Kidney tubule cell (primary cell): Measurements from ENCODE around the gene MAGOH.
"Not testable (repeated sequence)": the region's sequence is repeated elsewhere in the genome, so short reads cannot be mapped to it uniquely, and the experiment has no call there.

Experiments used
- DNase-seq: peaks from one replicate; pipeline ENCODE4 v3.0.0-alpha.2; 2018; ENCODE audit warnings: low spot score

MAGOH gene

DNA sequence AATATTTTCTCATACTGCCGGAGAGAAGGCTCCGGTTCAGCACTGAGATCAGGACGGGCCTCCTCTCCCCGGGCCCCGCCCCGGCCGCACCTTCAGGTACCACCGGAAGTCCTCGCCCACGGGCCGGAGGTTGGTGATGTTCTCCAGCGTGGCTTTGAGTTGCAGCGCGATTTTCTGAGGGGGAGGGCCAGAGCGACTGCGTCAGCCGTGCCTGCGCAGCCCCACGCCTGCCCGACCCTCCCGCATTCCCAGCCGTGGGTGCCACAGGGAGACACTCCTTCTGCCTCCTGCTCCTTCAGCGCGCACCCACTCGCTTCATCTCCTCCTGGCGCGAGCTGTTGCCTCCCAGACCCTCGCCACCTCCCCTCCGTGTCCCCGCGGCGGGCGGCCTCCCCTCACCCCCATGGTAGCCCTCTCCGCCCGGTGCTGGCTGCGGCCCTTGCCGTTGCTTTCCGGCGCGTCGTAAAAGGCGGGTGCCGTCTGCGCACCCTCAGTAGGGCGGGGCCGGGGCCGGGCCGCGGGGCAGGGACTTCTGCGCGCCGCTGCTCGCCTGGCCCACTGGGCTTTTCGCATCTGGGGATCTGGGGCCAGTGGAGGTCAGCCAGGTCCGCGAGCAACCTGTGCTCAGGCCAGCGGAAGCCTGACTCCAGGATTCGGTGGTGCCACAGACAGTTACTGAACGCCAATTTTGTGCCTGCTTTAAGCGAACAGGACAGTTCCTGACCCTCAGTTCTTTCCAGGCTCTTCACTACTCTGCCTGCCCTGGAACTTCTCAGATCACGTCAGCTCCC, 18.0 kb downstream of the MAGOH start, which contains the start of gene CZIB:
CZIB (minus strand) TSS at position 464 of the 791 bp plus-strand sequence; CDS start at position 405, 59 bp downstream.
- peak; percentile 94 for DNase-seq

DNA sequence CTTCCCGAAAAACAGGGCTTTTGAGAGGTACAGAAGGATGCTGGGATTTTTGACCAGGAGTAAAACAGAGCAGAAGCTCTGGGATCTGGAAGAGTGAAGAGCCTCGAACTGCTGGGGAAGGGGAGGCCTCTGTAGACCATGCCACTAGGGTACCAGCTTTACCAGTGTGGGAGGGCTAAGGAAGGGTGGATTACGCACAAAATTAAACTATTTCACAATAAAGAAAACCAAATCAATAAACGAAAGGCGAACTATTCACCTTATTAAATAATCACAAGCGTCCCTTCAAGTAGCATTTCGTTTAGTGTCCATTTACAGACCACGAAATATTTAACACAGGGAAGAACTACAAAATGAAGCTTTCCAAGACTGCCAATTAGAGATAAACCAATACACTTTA, 18.6 kb downstream of the MAGOH start:
- no peak for DNase-seq

DNA sequence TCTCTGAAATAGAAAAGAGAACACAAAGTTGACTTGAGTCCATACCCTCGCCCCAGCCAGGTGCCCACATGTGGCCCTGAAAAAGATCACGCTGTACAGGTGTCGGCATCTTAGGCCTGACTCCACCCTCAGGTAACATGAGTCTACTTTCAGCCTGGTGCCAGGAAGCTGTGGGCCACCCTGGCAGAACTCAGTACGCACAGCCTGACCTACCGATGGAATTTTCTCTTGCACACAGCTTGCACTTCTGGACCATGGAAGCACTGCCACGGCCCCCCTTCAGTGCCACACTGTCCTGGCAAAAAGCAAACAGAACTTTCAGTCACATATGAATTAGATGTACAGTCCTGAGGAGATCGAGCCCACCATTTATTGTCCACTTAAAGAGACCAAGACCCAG, 20.1 kb downstream of the MAGOH start:
- no peak for DNase-seq

DNA sequence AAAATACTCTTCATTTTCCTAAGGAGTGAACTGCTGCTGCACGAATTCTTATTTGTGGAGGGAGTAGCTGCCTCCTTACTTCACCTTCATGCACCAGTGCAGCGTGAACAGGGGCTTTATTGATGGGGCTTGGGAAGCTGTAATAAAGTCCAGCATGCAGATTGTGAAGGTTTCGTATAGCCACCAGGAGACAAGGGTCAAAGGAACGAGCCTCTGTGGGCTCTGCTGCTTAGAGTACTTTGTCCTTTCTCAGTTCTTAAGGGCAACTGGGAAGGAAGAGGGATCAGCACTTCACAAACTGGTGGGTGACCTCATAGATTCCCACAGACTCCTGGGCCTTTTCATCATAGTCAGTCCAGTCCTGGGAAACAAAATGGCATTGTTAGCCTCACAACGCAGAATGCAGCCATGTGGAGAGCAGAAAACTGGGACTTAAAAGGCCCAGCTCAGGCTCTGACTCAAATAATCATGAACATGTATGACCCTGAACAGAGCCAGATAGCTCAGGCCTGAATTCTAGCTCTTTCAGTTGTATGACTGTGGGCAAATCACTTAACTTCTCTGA, 23.9 kb downstream of the MAGOH start:
- no peak for DNase-seq

DNA sequence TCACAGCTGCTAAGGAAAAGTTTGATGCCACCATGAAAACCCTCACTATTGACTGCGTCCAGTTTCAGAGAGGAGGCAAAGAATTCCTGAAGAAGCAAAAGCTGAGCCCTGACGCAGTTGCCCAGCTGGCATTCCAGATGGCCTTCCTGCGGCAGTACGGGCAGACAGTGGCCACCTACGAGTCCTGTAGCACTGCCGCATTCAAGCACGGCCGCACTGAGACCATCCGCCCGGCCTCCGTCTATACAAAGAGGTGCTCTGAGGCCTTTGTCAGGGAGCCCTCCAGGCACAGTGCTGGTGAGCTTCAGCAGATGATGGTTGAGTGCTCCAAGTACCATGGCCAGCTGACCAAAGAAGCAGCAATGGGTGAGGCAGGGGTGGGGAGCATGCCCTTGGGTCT, 27.4 kb downstream of the MAGOH start:
- DNase-seq, result no peak

DNA sequence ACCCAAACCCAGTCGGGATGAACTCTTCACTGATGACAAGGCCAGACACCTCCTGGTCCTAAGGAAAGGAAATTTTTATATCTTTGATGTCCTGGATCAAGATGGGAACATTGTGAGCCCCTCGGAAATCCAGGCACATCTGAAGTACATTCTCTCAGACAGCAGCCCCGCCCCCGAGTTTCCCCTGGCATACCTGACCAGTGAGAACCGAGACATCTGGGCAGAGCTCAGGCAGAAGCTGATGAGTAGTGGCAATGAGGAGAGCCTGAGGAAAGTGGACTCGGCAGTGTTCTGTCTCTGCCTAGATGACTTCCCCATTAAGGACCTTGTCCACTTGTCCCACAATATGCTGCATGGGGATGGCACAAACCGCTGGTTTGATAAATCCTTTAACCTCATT, 28.0 kb downstream of the MAGOH start:
- DNase-seq, result no peak

DNA sequence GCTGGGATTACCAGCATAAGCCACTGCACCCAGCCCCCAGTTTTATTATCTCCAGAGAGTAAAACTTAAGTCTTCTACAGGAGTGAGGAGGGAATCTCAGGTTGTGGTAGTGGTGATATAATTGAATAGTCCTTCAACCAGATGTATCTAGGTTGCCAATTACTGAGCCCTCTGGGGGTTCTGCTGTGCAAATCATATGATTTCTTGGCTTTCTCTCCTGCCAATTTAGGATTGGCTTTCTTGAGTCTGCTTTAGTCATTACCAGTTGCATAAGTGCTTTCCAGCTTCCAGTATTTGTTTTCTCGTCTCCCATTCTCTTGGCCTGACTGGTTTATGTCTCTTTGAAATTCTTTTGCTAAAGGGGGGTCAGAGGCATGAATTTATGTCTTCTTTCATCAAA, 30.6 kb downstream of the MAGOH start:
- DNase-seq, result no peak

DNA sequence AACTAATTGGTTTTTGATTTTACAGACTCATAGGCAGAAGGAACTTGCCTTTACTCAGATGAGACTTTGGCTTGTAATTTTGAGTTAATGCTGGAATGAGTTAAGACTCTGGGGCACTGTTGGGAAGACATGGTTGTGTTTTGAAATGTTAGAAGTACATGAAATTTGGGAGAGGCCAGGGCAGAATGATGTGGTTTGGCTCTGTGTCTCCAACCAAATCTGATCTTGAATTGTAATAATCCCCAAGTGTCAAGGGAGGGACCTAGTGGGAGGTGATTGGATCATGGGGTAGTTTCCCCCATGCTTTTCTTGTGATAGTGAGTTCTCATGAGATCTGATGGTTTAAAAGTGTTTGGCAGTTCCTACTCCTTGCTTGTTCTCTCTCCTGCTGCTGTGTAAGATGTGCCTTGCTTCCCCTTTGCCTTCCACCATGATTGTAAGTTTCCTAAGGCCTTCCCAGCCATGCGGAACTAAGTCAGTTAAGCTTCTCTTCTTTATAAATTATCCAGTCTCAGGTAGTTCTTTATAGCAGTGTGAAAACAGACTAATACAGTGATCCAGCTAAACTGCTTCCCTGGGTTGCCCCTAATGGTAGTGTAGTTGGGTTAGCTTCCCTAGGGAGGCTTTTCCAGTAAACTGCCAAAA, 31.5 kb downstream of the MAGOH start:
- DNase-seq, result no peak

DNA sequence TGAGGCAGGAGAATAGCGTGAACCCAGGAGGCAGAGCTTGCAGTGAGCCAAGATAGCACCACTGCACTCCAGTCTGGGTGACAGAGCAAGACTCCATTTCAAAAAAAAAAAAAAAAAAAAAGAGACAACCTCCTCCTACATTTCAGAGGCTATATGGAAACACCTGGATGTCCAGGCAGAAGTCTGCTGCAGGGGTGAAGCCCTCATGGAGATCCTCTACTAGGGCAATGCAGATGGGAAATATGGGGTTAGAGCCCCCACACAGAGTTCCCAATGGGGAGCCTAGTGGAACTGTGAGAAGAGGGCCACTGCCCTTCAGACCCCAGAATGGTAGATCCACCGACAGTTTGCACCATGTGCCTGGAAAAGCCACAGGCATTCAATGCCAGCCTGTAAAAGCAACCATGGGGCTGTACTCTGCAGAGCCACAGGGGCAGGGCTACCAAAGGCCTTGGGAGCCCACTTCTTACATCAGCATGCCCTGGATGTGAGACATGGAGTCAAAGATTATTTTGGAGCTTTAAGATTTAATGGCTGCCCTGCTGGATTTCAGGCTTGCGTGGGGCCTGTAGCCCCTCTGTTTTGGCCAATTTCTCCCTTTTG, 32.1 kb downstream of the MAGOH start:
- not testable (repeated sequence) for DNase-seq

DNA sequence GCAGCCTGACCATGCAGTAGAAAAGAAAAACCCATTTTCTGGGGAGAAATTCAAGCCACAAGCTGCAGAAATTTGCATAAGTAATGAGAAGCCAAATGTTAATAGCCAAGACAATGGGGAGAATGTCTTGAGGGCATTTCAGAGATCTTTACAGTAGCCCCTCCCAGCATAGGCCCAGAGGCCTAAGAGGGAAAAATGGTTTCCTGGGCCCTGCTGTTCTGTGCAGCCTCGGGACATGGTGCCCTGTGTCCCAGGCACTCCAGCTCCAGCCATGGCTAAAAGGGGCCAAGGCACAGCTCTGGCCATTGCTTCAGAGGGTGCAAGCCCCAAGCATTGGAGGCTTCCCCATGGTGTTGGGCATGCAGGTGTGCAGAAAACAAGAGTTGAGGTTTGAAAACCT, 32.8 kb downstream of the MAGOH start:
- DNase-seq, result not testable (repeated sequence)

DNA sequence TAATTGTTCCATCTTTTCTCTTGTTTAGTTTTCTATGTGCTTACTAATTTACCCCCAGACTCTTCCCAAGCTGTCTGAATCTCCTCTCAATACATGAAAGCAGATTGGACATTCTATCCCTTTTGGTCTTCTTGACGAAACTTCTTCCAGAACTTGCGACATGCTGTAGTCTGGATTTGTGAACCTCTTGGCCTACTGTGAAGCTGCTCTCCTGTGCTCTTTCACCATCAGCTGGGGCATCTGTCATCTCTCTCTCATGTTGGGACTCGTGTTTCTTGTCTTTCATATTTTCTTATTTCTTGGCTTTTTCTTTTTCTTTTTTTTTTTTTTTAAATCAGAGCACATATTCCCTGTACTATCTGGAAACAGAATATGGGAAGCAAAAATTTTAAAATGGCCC, 34.9 kb downstream of the MAGOH start:
- DNase-seq, result no peak

DNA sequence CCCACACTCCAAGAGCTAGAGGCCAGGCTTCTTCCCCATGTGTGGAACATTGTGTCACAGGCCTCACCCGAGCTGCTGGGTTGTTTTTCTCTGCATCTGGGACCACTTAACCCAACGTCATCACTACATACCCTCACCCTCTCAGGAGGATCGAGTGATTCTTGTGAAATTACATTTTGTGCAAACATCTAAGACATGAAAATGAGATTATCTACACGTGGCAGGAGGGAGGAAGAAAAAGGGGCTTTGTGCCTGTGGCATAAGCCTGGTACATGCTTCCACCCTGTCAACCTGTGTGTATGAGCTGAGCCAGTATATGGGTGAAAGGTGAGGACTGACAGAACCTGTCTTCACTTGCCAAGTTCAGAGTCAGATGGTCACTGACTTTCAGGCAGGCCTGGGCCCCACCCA, 40.1 kb downstream of the MAGOH start:
- DNase-seq, result no peak

DNA sequence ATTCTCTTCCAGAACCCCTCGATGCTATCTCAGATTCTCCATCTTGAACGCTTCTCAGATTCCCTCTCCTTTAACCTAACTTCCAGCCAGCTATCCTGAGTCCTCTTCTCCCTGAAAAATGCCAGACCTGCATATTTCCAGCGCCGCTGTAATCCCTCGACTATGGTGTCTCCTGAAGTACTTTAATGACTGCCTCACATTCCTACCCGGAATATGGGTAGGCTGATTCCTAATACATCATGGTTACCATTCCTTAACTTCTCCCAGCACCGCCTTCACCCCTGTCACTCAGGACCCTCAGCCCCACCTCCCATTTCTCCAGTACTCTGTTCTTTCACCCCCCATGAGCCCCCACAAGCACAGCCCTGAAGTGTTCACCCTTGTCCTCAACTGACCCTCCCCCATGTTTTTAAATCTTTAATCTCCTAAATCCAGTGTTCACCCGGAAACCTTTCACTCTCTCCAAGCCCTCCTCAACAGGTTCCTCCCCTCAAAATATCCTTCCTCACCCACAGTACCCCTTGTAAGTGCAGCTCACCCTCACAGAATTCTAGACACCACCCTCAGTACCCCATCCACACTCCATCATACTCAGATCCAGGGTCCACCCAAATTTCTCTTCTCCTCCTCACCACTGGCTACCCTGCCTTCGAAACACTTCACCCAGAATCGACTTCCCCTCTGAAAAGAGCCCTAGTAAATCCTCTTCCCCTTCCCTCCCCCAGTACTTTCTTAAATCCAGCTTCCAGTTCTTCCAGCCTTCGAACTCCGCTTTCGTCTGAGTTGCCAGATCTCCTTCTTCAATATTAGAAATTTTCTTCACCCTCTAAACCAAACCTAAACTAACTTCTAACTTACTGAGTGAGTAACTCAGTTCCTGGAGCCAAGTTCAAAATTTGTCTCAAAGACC, 40.8 kb downstream of the MAGOH start:
- peak; percentile 22 for DNase-seq

DNA sequence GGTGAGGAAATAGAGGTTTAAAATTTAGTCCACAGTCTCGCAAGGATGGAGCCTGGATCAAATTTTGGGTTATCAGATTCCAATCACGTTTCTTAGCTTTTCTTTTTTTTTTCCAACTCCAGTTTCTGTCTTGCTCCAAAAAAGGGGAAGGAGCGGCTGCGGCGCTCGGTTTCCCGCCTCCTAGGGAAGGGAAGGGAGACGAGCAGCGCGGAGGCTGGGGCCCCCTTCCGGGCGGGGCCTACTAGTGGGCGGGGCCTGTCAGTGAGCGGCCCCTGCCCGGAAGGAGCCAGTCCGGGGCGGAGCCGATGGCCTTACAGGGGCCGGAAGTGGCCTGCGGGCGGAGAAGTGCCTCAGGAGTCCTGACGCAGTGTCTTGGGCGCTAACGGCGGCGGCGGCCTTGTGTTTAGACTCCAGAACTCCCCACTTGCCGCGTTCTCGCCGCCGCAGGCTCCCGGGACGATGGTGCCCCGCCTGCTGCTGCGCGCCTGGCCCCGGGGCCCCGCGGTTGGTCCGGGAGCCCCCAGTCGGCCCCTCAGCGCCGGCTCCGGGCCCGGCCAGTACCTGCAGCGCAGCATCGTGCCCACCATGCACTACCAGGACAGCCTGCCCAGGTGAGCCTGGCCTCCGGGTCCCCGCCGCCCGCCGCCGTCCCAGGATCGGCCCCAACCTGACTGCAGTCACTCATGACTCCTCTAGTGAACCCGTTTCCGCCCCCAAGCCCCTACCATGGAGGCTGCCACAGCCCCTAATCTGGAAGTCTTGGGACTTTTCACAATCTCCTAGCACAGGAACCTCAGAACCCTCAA, 41.6 kb downstream of the MAGOH start, which contains the start of gene CPT2:
CPT2 (plus strand) TSS at position 340 of the 806 bp plus-strand sequence; CDS start at position 460, 120 bp downstream.
- peak; percentile 92 for DNase-seq

DNA sequence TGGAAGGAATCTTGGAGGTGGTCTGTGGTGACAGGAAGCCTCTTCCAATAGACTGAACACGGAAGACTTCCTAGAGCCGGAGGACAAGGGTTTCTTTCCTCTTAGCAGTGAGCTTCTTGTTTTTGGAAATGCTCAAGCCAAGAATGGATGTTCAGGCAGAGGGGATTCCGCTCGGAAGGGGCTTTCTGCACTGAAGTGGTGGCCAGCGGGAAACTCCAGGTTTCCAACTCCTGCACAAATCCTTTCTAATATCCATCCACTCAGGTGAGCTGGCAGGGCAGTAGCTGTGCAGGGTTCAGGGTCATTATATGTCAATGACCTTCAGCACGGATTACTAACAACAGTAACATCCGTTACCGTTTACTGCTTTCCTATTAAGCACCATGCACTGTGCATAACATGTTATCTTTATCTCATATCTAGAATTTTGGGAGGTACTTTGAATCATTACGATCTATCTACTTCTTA, 42.3 kb downstream of the MAGOH start:
- peak; percentile 21 for DNase-seq

DNA sequence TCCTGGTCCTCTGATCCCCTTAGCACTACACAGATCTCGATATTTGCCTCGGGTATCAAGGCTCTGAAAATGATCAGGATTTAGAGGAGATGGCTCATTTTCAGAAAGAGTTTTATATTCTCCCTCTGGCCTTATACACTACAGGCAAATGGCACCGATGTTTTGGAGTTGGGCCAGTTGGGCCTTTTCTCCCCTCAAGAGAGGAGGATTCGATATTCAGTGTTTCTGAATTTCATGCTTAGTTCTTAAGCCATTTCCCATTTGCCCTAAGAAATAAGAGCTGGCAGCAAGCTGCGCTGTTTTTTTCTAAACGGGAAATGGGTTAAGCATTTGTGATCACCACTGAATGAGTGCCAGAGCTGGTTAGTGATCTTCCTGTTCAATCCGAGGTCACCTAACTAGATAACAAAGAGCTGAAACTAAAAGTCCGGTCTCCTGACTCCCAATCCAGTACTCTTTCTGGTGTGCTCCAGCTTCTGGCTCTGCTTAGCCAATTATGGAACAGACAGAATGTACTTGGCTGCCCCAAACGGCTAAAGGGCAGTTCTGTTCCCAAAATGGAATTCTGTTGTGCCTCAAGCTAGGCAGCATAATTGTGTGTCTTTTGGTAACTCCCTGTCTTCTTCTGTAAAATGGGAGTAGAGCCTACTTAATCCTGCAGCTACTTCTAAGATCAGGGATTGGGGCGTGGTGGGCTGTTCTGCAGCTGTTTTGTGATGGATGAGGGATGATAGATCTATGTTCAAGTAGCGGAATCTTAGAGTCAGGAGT, 42.9 kb downstream of the MAGOH start:
- DNase-seq, result no peak

DNA sequence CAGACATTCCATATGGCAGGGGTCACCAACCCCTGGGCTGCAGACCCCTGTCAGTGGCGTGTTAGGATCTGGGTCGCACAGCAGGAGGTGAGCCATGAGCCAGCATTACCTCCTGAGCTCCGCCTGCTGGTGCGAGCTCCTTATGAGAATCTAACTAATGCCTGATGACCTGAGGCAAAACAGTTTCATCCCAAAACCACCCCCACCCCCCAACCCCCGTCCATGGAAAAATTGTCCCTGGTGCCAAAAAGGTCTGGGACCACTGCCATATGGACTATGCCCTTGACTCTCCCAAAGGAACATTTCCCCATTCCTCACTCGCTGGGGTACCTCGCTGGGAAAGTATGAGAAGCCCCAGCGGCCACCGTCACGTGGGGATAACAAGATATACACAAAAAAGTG, 48.1 kb downstream of the MAGOH start:
- DNase-seq, result no peak

DNA sequence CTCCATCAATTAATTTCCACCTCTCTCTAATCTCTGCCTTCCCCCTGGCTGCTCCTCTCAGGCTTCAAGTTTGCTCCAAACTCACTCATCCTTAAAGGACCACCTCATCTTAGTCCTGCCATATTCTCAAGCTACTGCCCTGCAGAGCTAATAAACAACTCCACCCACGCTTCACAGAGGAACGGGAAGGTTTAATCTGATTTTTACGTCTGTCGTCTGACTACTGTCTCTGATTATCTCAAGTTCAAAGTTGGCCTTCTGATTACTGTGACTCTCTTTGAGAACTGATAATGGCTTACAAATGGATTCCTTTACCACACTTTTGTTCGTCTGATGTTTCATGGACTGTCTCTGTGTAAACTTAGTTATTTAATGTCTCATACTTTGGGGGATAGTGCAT, 49.3 kb downstream of the MAGOH start:
- no peak for DNase-seq

DNA sequence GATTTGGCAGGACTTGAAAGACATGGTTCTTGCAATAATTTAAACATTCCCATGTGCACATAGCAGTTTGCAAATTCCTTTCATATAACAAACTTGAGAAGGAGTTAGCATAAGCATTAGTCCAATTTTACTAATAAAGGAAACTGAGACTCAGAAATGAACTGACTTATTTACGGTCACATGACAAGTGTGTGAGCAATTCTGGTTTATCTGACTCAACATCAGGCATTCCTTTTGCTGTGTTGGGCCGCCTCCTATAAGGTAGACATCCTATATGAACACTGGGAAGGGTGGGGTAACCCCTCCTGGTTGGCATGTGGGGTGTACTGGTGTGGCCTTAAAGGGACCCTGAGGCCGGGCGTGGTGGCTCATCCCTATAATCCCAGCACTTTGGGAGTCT, 50.2 kb downstream of the MAGOH start:
- DNase-seq, result no peak

DNA sequence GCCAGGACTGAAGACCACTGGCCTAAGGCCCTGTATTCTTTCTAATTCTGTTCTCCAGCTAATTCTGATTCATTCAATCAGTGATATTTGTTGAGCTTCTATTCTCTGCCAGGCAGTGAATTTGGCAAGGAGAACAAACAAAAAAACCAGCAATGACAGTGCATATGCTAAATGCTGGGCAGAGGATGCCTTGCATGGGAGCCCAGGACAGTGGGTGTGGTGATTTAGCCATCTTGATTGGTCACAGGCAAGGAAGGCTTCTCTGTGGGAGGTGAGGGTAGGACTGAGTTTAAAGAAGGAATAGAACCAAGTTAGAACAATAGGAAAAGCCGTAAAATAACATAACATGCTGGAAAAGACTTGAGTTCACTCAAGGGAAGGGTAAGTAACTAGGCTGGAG, 50.9 kb downstream of the MAGOH start:
- DNase-seq, result no peak
